ENCODE results near the gene UBE2I.

The UBE2I gene

GRCh38 chr16:1297018-1297696, 12.3 kb upstream of the UBE2I start:
- Histone ChIP-seq H3K9me3 (ENCODE audit: insufficient read depth, low read length) (no peaks in the 10 kb centered on the region), H4K20me1 (ENCODE audit: insufficient read depth, low read length) (no peaks in the 10 kb centered on the region), H2AFZ (ENCODE audit: low read depth, low read length) (peak overlapping the region; percentile 72; the same call in 1 of the 2 replicates), H3K27ac (ENCODE audit: low read length) (peak overlapping the region; percentile 12), H3K4me3 (ENCODE audit: low read length) (peak overlapping the region; percentile 60), H3K9ac (ENCODE audit: low read length) (peak overlapping the region; percentile 8; the same call in 1 of the 2 replicates), H3K36me3 (replicated peaks; ENCODE audit: low read depth, low read length) (no peaks in the 10 kb centered on the region), H3K27me3 (ENCODE audit: low read depth, low read length) (peaks cover 6% of the 10 kb centered on the region), H3K79me2 (ENCODE audit: low read length) (no peaks in the 10 kb centered on the region), H3K4me1 (ENCODE audit: low read length) (peaks cover 21% of the 10 kb centered on the region), H3K4me2 (ENCODE audit: low read length) (peak overlapping the region; percentile 67)
- TF ChIP-seq CTCF (IDR thresholded peaks at IDR 0.05; ENCODE audit: low read depth, low read length) (no peak), EZH2phosphoT487 (IDR thresholded peaks at IDR 0.05; ENCODE audit: low read depth) (no peak)

- Histone ChIP-seq H2AFZ (ENCODE audit: low read depth, low read length) (no peak overlapping the region), H3K27me3 (ENCODE audit: low read depth, low read length) (peaks cover 6% of the 10 kb centered on the region), H3K9ac (ENCODE audit: low read length) (no peak overlapping the region), H4K20me1 (ENCODE audit: insufficient read depth, low read length) (no peaks in the 10 kb centered on the region), H3K4me3 (ENCODE audit: low read length) (no peak overlapping the region), H3K4me1 (ENCODE audit: low read length) (peaks cover 23% of the 10 kb centered on the region), H3K79me2 (ENCODE audit: low read length) (no peaks in the 10 kb centered on the region), H3K27ac (ENCODE audit: low read length) (no peak overlapping the region), H3K36me3 (replicated peaks; ENCODE audit: low read depth, low read length) (no peaks in the 10 kb centered on the region), H3K4me2 (ENCODE audit: low read length) (no peak overlapping the region), H3K9me3 (ENCODE audit: insufficient read depth, low read length) (no peaks in the 10 kb centered on the region)
- no peak for TF ChIP-seq CTCF (IDR thresholded peaks at IDR 0.05; ENCODE audit: low read depth, low read length)
- TF ChIP-seq EZH2phosphoT487 (IDR thresholded peaks at IDR 0.05; ENCODE audit: low read depth): no peak
Measured at GRCh38 chr16:1298406-1298805, 11.0 kb upstream of the UBE2I start.

- Histone ChIP-seq H3K27ac (ENCODE audit: low read length) (no peak overlapping the region), H3K4me1 (ENCODE audit: low read length) (peaks cover 31% of the 10 kb centered on the region), H3K4me3 (ENCODE audit: low read length) (no peak overlapping the region), H3K27me3 (ENCODE audit: low read depth, low read length) (peaks cover 6% of the 10 kb centered on the region), H3K9me3 (ENCODE audit: insufficient read depth, low read length) (no peaks in the 10 kb centered on the region), H3K36me3 (replicated peaks; ENCODE audit: low read depth, low read length) (no peaks in the 10 kb centered on the region), H3K4me2 (ENCODE audit: low read length) (no peak overlapping the region), H2AFZ (ENCODE audit: low read depth, low read length) (no peak overlapping the region), H4K20me1 (ENCODE audit: insufficient read depth, low read length) (no peaks in the 10 kb centered on the region), H3K9ac (ENCODE audit: low read length) (no peak overlapping the region), H3K79me2 (ENCODE audit: low read length) (no peaks in the 10 kb centered on the region)
- TF ChIP-seq CTCF (IDR thresholded peaks at IDR 0.05; ENCODE audit: low read depth, low read length): no peak
- TF ChIP-seq EZH2phosphoT487 (IDR thresholded peaks at IDR 0.05; ENCODE audit: low read depth): no peak
Measured at GRCh38 chr16:1299012-1299867, 10.2 kb upstream of the UBE2I start.

- TF ChIP-seq EZH2phosphoT487 (IDR thresholded peaks at IDR 0.05; ENCODE audit: low read depth) (no peak), CTCF (IDR thresholded peaks at IDR 0.05; ENCODE audit: low read depth, low read length) (no peak)
- H3K4me1 ChIP-seq (ENCODE audit: low read length): peaks cover 34% of the 10 kb centered on the region
- no peaks in the 10 kb centered on the region for H3K36me3 ChIP-seq (replicated peaks; ENCODE audit: low read depth, low read length)
- H3K9ac ChIP-seq (ENCODE audit: low read length): no peak overlapping the region
- peaks cover 3% of the 10 kb centered on the region for H3K27me3 ChIP-seq (ENCODE audit: low read depth, low read length)
- no peak overlapping the region for H3K4me2 ChIP-seq (ENCODE audit: low read length)
- no peak overlapping the region for H3K4me3 ChIP-seq (ENCODE audit: low read length)
- H3K79me2 ChIP-seq (ENCODE audit: low read length): no peaks in the 10 kb centered on the region
- H4K20me1 ChIP-seq (ENCODE audit: insufficient read depth, low read length): no peaks in the 10 kb centered on the region
- H3K9me3 ChIP-seq (ENCODE audit: insufficient read depth, low read length): no peaks in the 10 kb centered on the region
- no peak overlapping the region for H3K27ac ChIP-seq (ENCODE audit: low read length)
- H2AFZ ChIP-seq (ENCODE audit: low read depth, low read length): no peak overlapping the region
Measured at GRCh38 chr16:1299868-1300203, 9.6 kb upstream of the UBE2I start.
